K562 (cell line): ENCODE results near the gene RXRA. TPM values are rescaled to one million over a fixed set of nuclear protein-coding genes. Genes with fewer than 3 reads are reported as not detected.

ENCODE experiments used
- ATF7 ChIP-seq: fragments of 450-650 bp; IDR thresholded peaks from 2 replicates; pipeline ENCODE4 v1.7.1; 2014; ENCODE audit warnings: mild to moderate bottlenecking, moderate library complexity
- GABPA ChIP-seq: fragments of 200-800 bp; sonication (Bioruptor generic); conservative IDR thresholded peaks from 2 replicates; pipeline ENCODE4 v1.6.1; 2016; ENCODE audit warnings: low read depth, missing genetic modification characterization, missing compliant biosample characterization
- HNRNPK ChIP-seq: fragments of 200-400 bp; formaldehyde crosslinking; IDR thresholded peaks from one replicate; pipeline ENCODE4 v1.6.1; 2018; ENCODE audit warnings: mild to moderate bottlenecking, low read depth, low read length; ENCODE audit not compliant: poor library complexity, severe bottlenecking
- KDM1A ChIP-seq, 2 experiments: fragments of 450-650 bp; IDR thresholded peaks; 2 replicates each; pipeline ENCODE4 v1.6.1; 2016; ENCODE audit warnings: mild to moderate bottlenecking in 2 of 2
- LCOR ChIP-seq: sonication (generic); formaldehyde crosslinking; IDR thresholded peaks from 2 replicates; pipeline ENCODE4 v1.8.0; 2022; ENCODE audit warnings: mild to moderate bottlenecking, missing genetic modification reagents
- MEIS2 ChIP-seq: fragments of 450-650 bp; IDR thresholded peaks from 2 replicates; pipeline ENCODE4 v1.6.1; 2014; ENCODE audit warnings: mild to moderate bottlenecking; ENCODE audit not compliant: partially characterized antibody
- MTA2 ChIP-seq: fragments of 450-650 bp; IDR thresholded peaks from 2 replicates; pipeline ENCODE4 v1.6.1; 2016; ENCODE audit warnings: low read depth
- NCOA1 ChIP-seq: fragments of 450-650 bp; IDR thresholded peaks from 2 replicates; pipeline ENCODE4 v1.6.1; 2016; ENCODE audit warnings: low read depth
- NCOR1 ChIP-seq: fragments of 450-650 bp; IDR thresholded peaks from 2 replicates; pipeline ENCODE4 v1.6.1; 2016; ENCODE audit warnings: mild to moderate bottlenecking, moderate library complexity
- NEUROD1 ChIP-seq: fragments of 150-350 bp; IDR thresholded peaks from 2 replicates; pipeline ENCODE4 v1.6.1; 2014; ENCODE audit warnings: borderline replicate concordance, low read length, low read depth; ENCODE audit not compliant: partially characterized antibody
- NFIC ChIP-seq: fragments of 450-650 bp; IDR thresholded peaks from 2 replicates; pipeline ENCODE4 v1.6.1; 2017; ENCODE audit warnings: mild to moderate bottlenecking, inconsistent platforms
- NR4A1 ChIP-seq, 2 experiments: fragments of 250-450 bp in 1 of 2; fragments of 450-650 bp in 1 of 2; sonication (Bioruptor Pico) in 1 of 2; IDR thresholded peaks; 2 replicates each; pipeline versions ENCODE4 v1.4.0 to v1.6.1; 2016 to 2020; ENCODE audit warnings: mild to moderate bottlenecking in 2 of 2, missing compliant biosample characterization in 1 of 2, missing genetic modification characterization in 1 of 2, moderate library complexity in 1 of 2
- SMC3 ChIP-seq: conservative IDR thresholded peaks from 2 replicates; pipeline ENCODE4 v1.6.1; 2011; ENCODE audit warnings: low read depth, low read length, improper control_type of control experiment; ENCODE audit not compliant: insufficient read depth
- SPI1 ChIP-seq: IDR thresholded peaks from 2 replicates; pipeline ENCODE4 v1.6.1; 2011; ENCODE audit warnings: low read depth, low read length, control low read depth, borderline replicate concordance
- TFAM ChIP-seq: fragments of 250-450 bp; sonication (Bioruptor Pico); conservative IDR thresholded peaks from 2 replicates; pipeline ENCODE4 v1.5.0; 2021; ENCODE audit warnings: mild to moderate bottlenecking, moderate library complexity
- THRAP3 ChIP-seq: fragments of 450-650 bp; IDR thresholded peaks from 2 replicates; pipeline ENCODE4 v1.6.1; 2016; ENCODE audit warnings: mild to moderate bottlenecking, inconsistent platforms, borderline replicate concordance
- ZFP30 ChIP-seq: fragments of 250-450 bp; sonication (Bioruptor Pico); IDR thresholded peaks from 2 replicates; pipeline ENCODE4 v1.8.0; 2022; ENCODE audit warnings: moderate library complexity, mild to moderate bottlenecking, inconsistent platforms, borderline replicate concordance
- ZNF165 ChIP-seq: fragments of 250-450 bp; sonication (Bioruptor Pico); IDR thresholded peaks from 2 replicates; pipeline ENCODE4 v1.4.0; 2020; ENCODE audit warnings: borderline replicate concordance
- ZNF778 ChIP-seq: fragments of 450-650 bp; formaldehyde crosslinking; IDR thresholded peaks from 2 replicates; pipeline ENCODE4 v1.4.0; 2020; ENCODE audit warnings: mild to moderate bottlenecking, moderate library complexity
- polyA plus RNA-seq, 8 experiments: library from polyadenylated mRNA; depleted of rRNA in 4 of 8; stranded (reverse) in 5 of 8; unstranded in 3 of 8; fragments of >200 nt; fragmentation: Nextera tagmentation in 2 of 8; fragmentation: Illumina TruSeq in 1 of 8; extraction: Ambion mirVana in 2 of 8; extraction: Trizol in 1 of 8; gene quantifications; 2 replicates each; pipeline versions ENCODE4 v1.2.1 to v1.2.3, GENCODE V29; 2011 to 2014; ENCODE audit warnings: inconsistent platforms in 1 of 8, missing spikeins in 1 of 8
- total RNA-seq, 7 experiments: library from RNA; depleted of rRNA in 6 of 7; stranded (reverse); fragments of >200 nt in 6 of 7; fragmentation: Illumina TruSeq in 2 of 7; extraction: Trizol in 2 of 7; gene quantifications; 2 replicates each; pipeline versions ENCODE4 v1.2.1 to v1.2.3, GENCODE V29; 2011 to 2021; ENCODE audit warnings: low replicate concordance in 1 of 7
- TF ChIP-seq, protein P1 (sequence below): fragments of 250-450 bp; sonication (Bioruptor Pico); IDR thresholded peaks from 2 replicates; pipeline ENCODE4 v1.8.0; 2021; ENCODE audit warnings: moderate library complexity, mild to moderate bottlenecking, inconsistent platforms
- TF ChIP-seq, protein P2 (sequence below): sonication (generic); formaldehyde crosslinking; IDR thresholded peaks from 2 replicates; pipeline ENCODE4 v1.8.0; 2022; ENCODE audit warnings: missing genetic modification reagents, mild to moderate bottlenecking, borderline replicate concordance
- TF ChIP-seq, protein P3 (sequence below): fragments of 450-650 bp; IDR thresholded peaks from 2 replicates; pipeline ENCODE4 v1.6.1; 2016; ENCODE audit warnings: antibody characterized with exemption

RXRA gene
- total and polyA plus RNA-seq, 9 of the 15 experiments (the other 6 are each of a cell fraction or from before 2014, with no cell fraction given), result 0.35 to 23.6 (median 4.6) TPM

GRCh38 chr9:134316449-134317160, 9.7 kb upstream of the RXRA start (continued):
- TF ChIP-seq, protein P1, sequence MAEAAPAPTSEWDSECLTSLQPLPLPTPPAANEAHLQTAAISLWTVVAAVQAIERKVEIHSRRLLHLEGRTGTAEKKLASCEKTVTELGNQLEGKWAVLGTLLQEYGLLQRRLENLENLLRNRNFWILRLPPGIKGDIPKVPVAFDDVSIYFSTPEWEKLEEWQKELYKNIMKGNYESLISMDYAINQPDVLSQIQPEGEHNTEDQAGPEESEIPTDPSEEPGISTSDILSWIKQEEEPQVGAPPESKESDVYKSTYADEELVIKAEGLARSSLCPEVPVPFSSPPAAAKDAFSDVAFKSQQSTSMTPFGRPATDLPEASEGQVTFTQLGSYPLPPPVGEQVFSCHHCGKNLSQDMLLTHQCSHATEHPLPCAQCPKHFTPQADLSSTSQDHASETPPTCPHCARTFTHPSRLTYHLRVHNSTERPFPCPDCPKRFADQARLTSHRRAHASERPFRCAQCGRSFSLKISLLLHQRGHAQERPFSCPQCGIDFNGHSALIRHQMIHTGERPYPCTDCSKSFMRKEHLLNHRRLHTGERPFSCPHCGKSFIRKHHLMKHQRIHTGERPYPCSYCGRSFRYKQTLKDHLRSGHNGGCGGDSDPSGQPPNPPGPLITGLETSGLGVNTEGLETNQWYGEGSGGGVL (CRISPR knock-in tag), result no peak
- TF ChIP-seq MEIS2 (peak; percentile 91), MTA2 (0 out of 2 replicates have a peak, but pooled peaks have one; percentile 20), ATF7 (no peak), GABPA (no peak), TFAM (CRISPR knock-in tag) (no peak), SMC3 (no peak), NFIC (peak; percentile 51), ZNF778 (CRISPR knock-in tag) (no peak), NR4A1 (CRISPR knock-in tag; IDR thresholded peaks at IDR 0.05) (no peak), NR4A1 (tag; IDR thresholded peaks at IDR 0.05) (no peak), KDM1A (IDR thresholded peaks at IDR 0.05) (peak; percentile 24 to 29; a peak in 1 of 4 replicates), NEUROD1 (no peak), HNRNPK (no peak), SPI1 (no peak), ZNF165 (CRISPR knock-in tag) (no peak), LCOR (CRISPR knock-in tag) (no peak), THRAP3 (no peak), NCOR1 (peak; percentile 56; the same call in 1 of the 2 replicates), NCOA1 (no peak), ZFP30 (no peak)
- TF ChIP-seq, protein P2, sequence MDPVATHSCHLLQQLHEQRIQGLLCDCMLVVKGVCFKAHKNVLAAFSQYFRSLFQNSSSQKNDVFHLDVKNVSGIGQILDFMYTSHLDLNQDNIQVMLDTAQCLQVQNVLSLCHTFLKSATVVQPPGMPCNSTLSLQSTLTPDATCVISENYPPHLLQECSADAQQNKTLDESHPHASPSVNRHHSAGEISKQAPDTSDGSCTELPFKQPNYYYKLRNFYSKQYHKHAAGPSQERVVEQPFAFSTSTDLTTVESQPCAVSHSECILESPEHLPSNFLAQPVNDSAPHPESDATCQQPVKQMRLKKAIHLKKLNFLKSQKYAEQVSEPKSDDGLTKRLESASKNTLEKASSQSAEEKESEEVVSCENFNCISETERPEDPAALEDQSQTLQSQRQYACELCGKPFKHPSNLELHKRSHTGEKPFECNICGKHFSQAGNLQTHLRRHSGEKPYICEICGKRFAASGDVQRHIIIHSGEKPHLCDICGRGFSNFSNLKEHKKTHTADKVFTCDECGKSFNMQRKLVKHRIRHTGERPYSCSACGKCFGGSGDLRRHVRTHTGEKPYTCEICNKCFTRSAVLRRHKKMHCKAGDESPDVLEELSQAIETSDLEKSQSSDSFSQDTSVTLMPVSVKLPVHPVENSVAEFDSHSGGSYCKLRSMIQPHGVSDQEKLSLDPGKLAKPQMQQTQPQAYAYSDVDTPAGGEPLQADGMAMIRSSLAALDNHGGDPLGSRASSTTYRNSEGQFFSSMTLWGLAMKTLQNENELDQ, result no peak
- TF ChIP-seq, protein P3, sequence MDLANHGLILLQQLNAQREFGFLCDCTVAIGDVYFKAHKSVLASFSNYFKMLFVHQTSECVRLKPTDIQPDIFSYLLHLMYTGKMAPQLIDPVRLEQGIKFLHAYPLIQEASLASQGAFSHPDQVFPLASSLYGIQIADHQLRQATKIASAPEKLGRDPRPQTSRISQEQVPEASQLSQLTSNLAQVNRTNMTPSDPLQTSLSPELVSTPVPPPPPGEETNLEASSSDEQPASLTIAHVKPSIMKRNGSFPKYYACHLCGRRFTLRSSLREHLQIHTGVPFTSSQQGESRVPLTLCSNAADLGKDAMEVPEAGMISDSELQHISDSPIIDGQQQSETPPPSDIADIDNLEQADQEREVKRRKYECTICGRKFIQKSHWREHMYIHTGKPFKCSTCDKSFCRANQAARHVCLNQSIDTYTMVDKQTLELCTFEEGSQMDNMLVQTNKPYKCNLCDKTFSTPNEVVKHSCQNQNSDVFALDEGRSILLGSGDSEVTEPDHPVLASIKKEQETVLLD, result 0 out of 2 replicates have a peak, but pooled peaks have one; percentile 21
